HG02973 (cell line): ENCODE measurements around the gene OSTM1.

Experiments
- ATAC-seq: cut with Tn5 transposase; IDR thresholded peaks from one replicate; pipeline ENCODE4 v1.9.1; 2021; ENCODE audit warnings: moderate library complexity; ENCODE audit not compliant: unreplicated experiment

The OSTM1 gene

GRCh38 chr6:108074359-108075144, at the start of gene OSTM1:
TSS of gene OSTM1 (minus strand) at chr6:108074741. CDS start at chr6:108074651, 90 bp downstream.
- ATAC-seq: peak; percentile 94

GRCh38 chr6:108123946-108124345, 49.4 kb upstream of the OSTM1 start:
- no peak for ATAC-seq

GRCh38 chr6:108123481-108123929, 49.0 kb upstream of the OSTM1 start:
- no peak for ATAC-seq

GRCh38 chr6:108121612-108122011, 47.1 kb upstream of the OSTM1 start:
- no peak for ATAC-seq

GRCh38 chr6:108120311-108120710, 45.8 kb upstream of the OSTM1 start:
- ATAC-seq: no peak

GRCh38 chr6:108119769-108120141, 45.2 kb upstream of the OSTM1 start:
- no peak for ATAC-seq

GRCh38 chr6:108118810-108119768, 44.5 kb upstream of the OSTM1 start:
- no peak for ATAC-seq

GRCh38 chr6:108118359-108118724, 43.8 kb upstream of the OSTM1 start:
- ATAC-seq: no peak

GRCh38 chr6:108117427-108118358, 43.2 kb upstream of the OSTM1 start:
- no peak for ATAC-seq

GRCh38 chr6:108116546-108117426, 42.2 kb upstream of the OSTM1 start:
- ATAC-seq: no peak

- ATAC-seq: no peak
Measured at GRCh38 chr6:108115598-108116058, 41.1 kb upstream of the OSTM1 start.

- no peak for ATAC-seq
Measured at GRCh38 chr6:108114841-108115597, 40.5 kb upstream of the OSTM1 start.

GRCh38 chr6:108113557-108114519, 39.3 kb upstream of the OSTM1 start:
- ATAC-seq: no peak

GRCh38 chr6:108108374-108108773, 33.8 kb upstream of the OSTM1 start:
- ATAC-seq: no peak

GRCh38 chr6:108107102-108107501, 32.6 kb upstream of the OSTM1 start:
- no peak for ATAC-seq

- no peak for ATAC-seq
Measured at GRCh38 chr6:108106694-108107093, 32.2 kb upstream of the OSTM1 start.

- no peak for ATAC-seq
Measured at GRCh38 chr6:108106261-108106660, 31.7 kb upstream of the OSTM1 start.

GRCh38 chr6:108105571-108105970, 31.0 kb upstream of the OSTM1 start:
- ATAC-seq: no peak
